ENCODE data around the gene ATOSB. TPM values are rescaled to one million over a fixed set of nuclear protein-coding genes. Genes with fewer than 3 reads are reported as not detected.

The ATOSB gene
- total RNA-seq, 4 donors from 2014 or later, result 4.1 to 31.5 (median 22.6) TPM

DNA sequence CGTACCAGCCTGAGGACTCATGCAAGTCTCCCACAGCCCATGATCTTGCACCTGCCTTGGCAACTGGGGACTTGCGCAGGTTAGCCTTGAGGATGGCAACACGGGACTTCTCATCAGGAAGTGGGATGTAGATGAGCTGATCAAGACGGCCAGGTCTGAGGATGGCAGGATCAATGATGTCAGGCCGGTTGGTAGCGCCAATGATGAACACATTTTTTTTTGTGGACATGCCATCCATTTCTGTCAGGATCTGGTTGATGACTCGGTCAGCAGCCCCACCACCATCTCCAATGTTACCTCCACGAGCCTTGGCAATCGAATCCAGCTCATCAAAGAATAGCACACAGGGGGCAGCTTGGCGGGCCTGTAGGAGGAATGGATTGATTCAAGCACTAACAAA, 56.2 kb downstream of the ATOSB start:
- no peaks in the 10 kb centered on the region for H3K9me3 ChIP-seq
- no peaks in the 10 kb centered on the region for H3K4me1 ChIP-seq
- peaks cover 0 to 100% (median 8%) of the 10 kb centered on the region in 3 donors for H3K36me3 ChIP-seq
- TF ChIP-seq, protein P1, sequence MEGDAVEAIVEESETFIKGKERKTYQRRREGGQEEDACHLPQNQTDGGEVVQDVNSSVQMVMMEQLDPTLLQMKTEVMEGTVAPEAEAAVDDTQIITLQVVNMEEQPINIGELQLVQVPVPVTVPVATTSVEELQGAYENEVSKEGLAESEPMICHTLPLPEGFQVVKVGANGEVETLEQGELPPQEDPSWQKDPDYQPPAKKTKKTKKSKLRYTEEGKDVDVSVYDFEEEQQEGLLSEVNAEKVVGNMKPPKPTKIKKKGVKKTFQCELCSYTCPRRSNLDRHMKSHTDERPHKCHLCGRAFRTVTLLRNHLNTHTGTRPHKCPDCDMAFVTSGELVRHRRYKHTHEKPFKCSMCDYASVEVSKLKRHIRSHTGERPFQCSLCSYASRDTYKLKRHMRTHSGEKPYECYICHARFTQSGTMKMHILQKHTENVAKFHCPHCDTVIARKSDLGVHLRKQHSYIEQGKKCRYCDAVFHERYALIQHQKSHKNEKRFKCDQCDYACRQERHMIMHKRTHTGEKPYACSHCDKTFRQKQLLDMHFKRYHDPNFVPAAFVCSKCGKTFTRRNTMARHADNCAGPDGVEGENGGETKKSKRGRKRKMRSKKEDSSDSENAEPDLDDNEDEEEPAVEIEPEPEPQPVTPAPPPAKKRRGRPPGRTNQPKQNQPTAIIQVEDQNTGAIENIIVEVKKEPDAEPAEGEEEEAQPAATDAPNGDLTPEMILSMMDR (IDR thresholded peaks at IDR 0.05), result no peak
- no peak for TF ChIP-seq POLR2A (IDR thresholded peaks at IDR 0.05)
- no peak for DNase-seq
- no peaks in the 10 kb centered on the region for H3K27me3 ChIP-seq
- no peak overlapping the region for H3K27ac ChIP-seq
- no peak overlapping the region for H3K4me3 ChIP-seq

DNA sequence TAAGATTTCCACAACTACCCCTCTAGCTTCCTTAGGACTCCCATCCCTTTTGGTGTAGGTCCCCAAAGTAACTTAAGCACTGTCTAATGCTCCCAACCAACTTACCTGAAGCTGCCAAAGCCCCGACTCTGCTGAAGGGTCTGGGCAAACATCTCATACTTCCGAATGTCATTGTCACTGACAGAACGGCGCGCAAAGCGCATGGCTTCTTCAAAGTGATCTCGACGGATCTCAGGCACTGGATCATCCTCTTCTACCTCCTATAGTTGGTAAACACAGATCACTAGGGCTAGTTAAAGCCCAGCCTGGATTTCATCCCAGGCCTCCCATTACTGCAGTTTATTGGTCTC, 58.4 kb downstream of the ATOSB start:
- H3K4me3 ChIP-seq, result no peak overlapping the region
- no peak for TF ChIP-seq POLR2A (IDR thresholded peaks at IDR 0.05)
- TF ChIP-seq, protein P1 (IDR thresholded peaks at IDR 0.05), result no peak
- H3K9me3 ChIP-seq, result no peaks in the 10 kb centered on the region
- H3K27me3 ChIP-seq, result no peaks in the 10 kb centered on the region
- no peak for DNase-seq
- H3K4me1 ChIP-seq, result no peaks in the 10 kb centered on the region
- H3K27ac ChIP-seq, result no peak overlapping the region
- H3K36me3 ChIP-seq, result peaks cover 0 to 99% (median 7%) of the 10 kb centered on the region in 3 donors

DNA sequence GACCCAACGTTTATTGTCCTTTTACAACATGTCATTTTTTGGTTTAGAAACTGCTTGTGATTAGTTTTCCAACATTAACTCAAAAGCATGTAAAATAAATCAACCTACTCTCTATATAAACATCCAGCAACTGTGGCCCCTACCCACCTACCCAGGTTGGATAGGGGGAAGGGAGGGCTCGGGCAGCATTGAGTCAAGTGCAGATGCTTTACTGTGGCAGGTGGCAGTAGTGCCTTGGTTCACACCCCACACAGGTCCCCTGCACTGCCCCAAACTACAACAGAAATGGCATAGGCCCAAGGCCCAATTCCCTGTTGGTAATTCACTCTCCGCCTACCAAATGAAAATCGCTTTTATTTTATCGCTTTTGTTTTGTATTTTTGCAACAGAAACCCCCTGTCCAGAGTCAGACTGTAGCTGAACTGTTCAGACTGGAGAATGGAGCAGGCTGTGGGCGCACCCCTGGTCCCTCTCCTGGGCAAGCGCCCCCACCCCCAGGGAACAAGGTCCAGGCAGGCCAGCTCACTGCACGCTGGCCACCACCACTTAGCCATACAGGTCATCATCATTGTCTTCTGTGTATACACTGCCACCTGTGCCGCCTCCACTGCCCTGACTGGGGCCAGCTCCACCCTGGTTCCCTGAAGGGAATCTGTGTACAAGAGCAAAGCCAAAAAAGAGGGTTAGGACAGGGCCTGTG, 58.9 kb downstream of the ATOSB start:
- TF ChIP-seq POLR2A (IDR thresholded peaks at IDR 0.05), result no peak
- TF ChIP-seq, protein P1 (IDR thresholded peaks at IDR 0.05), result no peak
- Histone ChIP-seq H3K9me3 (no peaks in the 10 kb centered on the region), H3K27ac (no peak overlapping the region), H3K27me3 (no peaks in the 10 kb centered on the region), H3K4me1 (no peaks in the 10 kb centered on the region), H3K4me3 (no peak overlapping the region), H3K36me3 (peaks cover 0 to 99% (median 4%) of the 10 kb centered on the region in 3 donors)
- DNase-seq, result no peak

DNA sequence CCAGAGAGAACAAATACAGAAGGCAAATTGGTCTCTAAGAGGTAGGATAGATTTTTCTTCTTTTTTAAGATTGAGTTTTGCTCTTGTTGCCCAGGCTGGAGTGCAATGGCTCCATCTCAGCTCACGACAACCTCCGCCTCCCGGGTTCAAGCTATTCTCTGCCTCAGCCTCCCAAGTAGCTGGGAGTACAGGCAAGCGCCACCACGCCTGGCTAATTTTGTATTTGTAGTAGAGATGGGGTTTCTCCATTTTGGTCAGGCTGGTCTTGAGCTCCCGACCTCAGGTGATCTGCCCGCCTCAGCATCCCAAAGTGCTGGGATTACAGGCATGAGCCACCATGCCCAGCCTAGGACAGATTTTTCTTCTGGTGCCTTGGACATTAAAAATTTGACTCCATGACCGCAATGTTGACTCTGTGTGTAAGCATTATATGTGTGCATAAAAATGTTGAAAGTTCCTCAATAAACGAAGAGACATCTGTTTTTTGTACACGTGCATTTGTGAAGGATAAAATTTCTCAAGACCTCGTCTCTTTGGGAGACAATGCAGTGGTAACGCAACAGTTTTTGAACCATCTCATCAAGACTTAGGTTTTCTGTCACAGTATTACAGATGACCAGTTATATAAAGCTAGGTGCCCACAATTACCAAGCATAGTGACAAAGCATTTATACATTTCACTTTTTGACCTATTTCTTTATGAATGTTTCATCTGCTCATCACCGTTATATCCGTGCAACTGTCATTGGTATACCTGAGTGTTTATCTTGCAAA, 60.6 kb downstream of the ATOSB start:
- no peaks in the 10 kb centered on the region for H3K9me3 ChIP-seq
- no peak for DNase-seq
- H3K36me3 ChIP-seq, result peaks cover 0 to 83% (median 4%) of the 10 kb centered on the region in 3 donors
- H3K4me3 ChIP-seq, result no peak overlapping the region
- no peaks in the 10 kb centered on the region for H3K4me1 ChIP-seq
- TF ChIP-seq, protein P1 (IDR thresholded peaks at IDR 0.05), result no peak
- no peak for TF ChIP-seq POLR2A (IDR thresholded peaks at IDR 0.05)
- no peak overlapping the region for H3K27ac ChIP-seq
- H3K27me3 ChIP-seq, result no peaks in the 10 kb centered on the region

DNA sequence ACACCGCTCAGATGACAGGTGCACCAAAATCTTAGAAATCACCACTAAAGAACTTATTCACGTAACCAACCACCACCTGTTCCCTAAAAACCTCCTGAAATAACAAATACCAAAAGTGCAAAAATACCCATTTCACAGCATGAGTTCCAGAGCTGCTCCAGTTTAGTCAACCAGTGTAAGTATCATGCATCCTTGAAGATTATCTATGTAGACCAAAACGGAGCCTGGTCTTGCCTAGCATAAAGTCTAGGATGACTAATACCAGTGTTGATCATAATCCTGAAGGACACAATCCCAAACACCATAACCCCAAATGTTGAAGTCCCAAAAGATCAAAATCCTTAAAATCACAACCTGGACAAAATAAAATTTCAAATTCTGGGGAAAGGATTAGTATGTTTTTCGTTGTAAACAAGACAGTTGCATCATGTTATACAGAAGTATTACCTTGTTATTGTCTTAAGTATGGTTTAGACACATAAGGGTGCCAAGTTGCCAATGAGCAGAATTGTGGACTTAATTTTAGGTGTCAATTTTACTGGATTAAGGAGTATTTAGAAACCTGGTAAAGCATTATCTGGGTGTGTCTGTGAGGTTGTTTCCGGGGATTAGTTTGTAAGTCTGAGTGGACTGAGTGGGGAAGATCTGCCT, 61.4 kb downstream of the ATOSB start:
- TF ChIP-seq, protein P1 (IDR thresholded peaks at IDR 0.05), result no peak
- no peak for TF ChIP-seq POLR2A (IDR thresholded peaks at IDR 0.05)
- Histone ChIP-seq H3K27me3 (no peaks in the 10 kb centered on the region), H3K9me3 (no peaks in the 10 kb centered on the region), H3K27ac (no peak overlapping the region), H3K36me3 (peaks cover 0 to 79% (median 4%) of the 10 kb centered on the region in 3 donors), H3K4me3 (no peak overlapping the region), H3K4me1 (no peaks in the 10 kb centered on the region)
- DNase-seq, result no peak

Other genes starting within 250 kb of the ATOSB start
- gene PHF24, start 157.6 kb downstream of the ATOSB start, total RNA-seq, result under 1 TPM in 1 of 4 donors, not detected in 3; 0.76 TPM
- 1 to 10 TPM; 2.6 to 7.6 (median 4.7) TPM for gene DNAJB5, start 126.1 kb downstream of the ATOSB start, total RNA-seq
- 100 to 1,000 TPM; 124 to 244 (median 150) TPM for gene VCP, start 43.2 kb downstream of the ATOSB start, total RNA-seq
- 10 to 100 TPM; 14.4 to 40.4 (median 22.2) TPM for gene FANCG, start 35.9 kb downstream of the ATOSB start, total RNA-seq
- 10 to 100 TPM; 14.9 to 30.5 (median 27.0) TPM for gene PIGO, start 19.3 kb downstream of the ATOSB start, total RNA-seq
- gene STOML2, start 12.7 kb downstream of the ATOSB start, total RNA-seq, result 100 to 1,000 TPM in 1 of 4 donors, 10 to 100 TPM in 3; 54.1 to 104 (median 88.7) TPM
- 10 to 100 TPM; 44.5 to 72.9 (median 48.6) TPM for gene UNC13B, start 46.1 kb upstream of the ATOSB start, total RNA-seq